Measurements from ENCODE around the gene BMAL1. TPM values are rescaled to one million over a fixed set of nuclear protein-coding genes. Genes with fewer than 3 reads are reported as not detected.

Gene BMAL1
- total and polyA plus RNA-seq, 9 donors: 17.7 to 53.4 (median 24.8) TPM

- Histone ChIP-seq H3K27me3 (no peaks in the 10 kb centered on the region), H3K27ac (no peak overlapping the region), H3K4me1 (ENCODE audit: insufficient read depth) (no peaks in the 10 kb centered on the region), H3K4me3 (no peak overlapping the region), H3K9me3 (no peaks in the 10 kb centered on the region), H3K36me3 (no peaks in the 10 kb centered on the region)
- intact Hi-C loops (cut with DNase I): loop anchor here in 2 of 4 donors (5.0 to 10.0 kb wide), 2 partner anchors 74 to 137 kb away; partner anchors contain the start of gene BMAL1 (in 1 of the 2)
- TF ChIP-seq POLR2A (IDR thresholded peaks at IDR 0.05) (no peak), EP300 (IDR thresholded peaks at IDR 0.05) (no peak), CTCF (IDR thresholded peaks at IDR 0.05) (no peak)
- 77 to 87% (median 81%) methylated on average over 6 of the region's 6 CpGs for WGBS, 3 donors
- no peak for DNase-seq
These were observed 71.5 kb downstream of the BMAL1 start for GRCh38 chr11:13349046-13349445.

GRCh38 chr11:13349581-13349980 lies 72.0 kb downstream of the BMAL1 start:
- TF ChIP-seq POLR2A (IDR thresholded peaks at IDR 0.05) (no peak), EP300 (IDR thresholded peaks at IDR 0.05) (no peak), CTCF (IDR thresholded peaks at IDR 0.05) (no peak)
- Histone ChIP-seq H3K4me1 (ENCODE audit: insufficient read depth) (no peaks in the 10 kb centered on the region), H3K27ac (no peak overlapping the region), H3K36me3 (no peaks in the 10 kb centered on the region), H3K4me3 (no peak overlapping the region), H3K27me3 (no peaks in the 10 kb centered on the region), H3K9me3 (no peaks in the 10 kb centered on the region)
- WGBS, 3 donors: 37 to 74% (median 44%) methylated on average over 6 of the region's 6 CpGs
- no peak for DNase-seq
- intact Hi-C loops (cut with DNase I): loop anchor here in 2 of 4 donors (5.0 to 10.0 kb wide), 2 partner anchors 75 to 137 kb away; partner anchors contain the start of gene BMAL1 (in 1 of the 2)

- 73 to 84% (median 82%) methylated on average over 6 of the region's 6 CpGs for WGBS, 3 donors
- Histone ChIP-seq H3K36me3 (no peaks in the 10 kb centered on the region), H3K4me1 (ENCODE audit: insufficient read depth) (no peaks in the 10 kb centered on the region), H3K4me3 (no peak overlapping the region), H3K27me3 (no peaks in the 10 kb centered on the region), H3K27ac (no peak overlapping the region), H3K9me3 (no peaks in the 10 kb centered on the region)
- DNase-seq: no peak
- intact Hi-C loops (cut with DNase I): no loop called here
- TF ChIP-seq CTCF (IDR thresholded peaks at IDR 0.05): no peak
- TF ChIP-seq EP300 (IDR thresholded peaks at IDR 0.05): no peak
- TF ChIP-seq POLR2A (IDR thresholded peaks at IDR 0.05): no peak
These were observed 75.1 kb downstream of the BMAL1 start for GRCh38 chr11:13352711-13353110.

- no peaks in the 10 kb centered on the region for H3K9me3 ChIP-seq
- no peaks in the 10 kb centered on the region for H3K27me3 ChIP-seq
- no peaks in the 10 kb centered on the region for H3K4me1 ChIP-seq (ENCODE audit: insufficient read depth)
- H3K4me3 ChIP-seq: no peak overlapping the region
- H3K36me3 ChIP-seq: no peaks in the 10 kb centered on the region
- no peak overlapping the region for H3K27ac ChIP-seq
- no peak for DNase-seq
- intact Hi-C loops (cut with DNase I): no loop called here
- TF ChIP-seq EP300 (IDR thresholded peaks at IDR 0.05): no peak
- TF ChIP-seq POLR2A (IDR thresholded peaks at IDR 0.05): no peak
- TF ChIP-seq CTCF (IDR thresholded peaks at IDR 0.05): no peak
- 88 to 89% (median 89%) methylated on average over 6 of the region's 6 CpGs for WGBS, 3 donors
These were observed 76.7 kb downstream of the BMAL1 start for GRCh38 chr11:13354335-13354734.
